ENCODE results near the gene SAMD4B.

GRCh38 chr19:39386557-39386956 is 44.3 kb downstream of the SAMD4B start:
- TF ChIP-seq CEBPB (IDR thresholded peaks at IDR 0.05; ENCODE audit: borderline replicate concordance in 1 of 2, low read depth in 2 of 2, low read length in 2 of 2) (no peak), ZNF274 (IDR thresholded peaks at IDR 0.05; ENCODE audit: insufficient read depth, insufficient read length) (no peak), PKNOX1 (IDR thresholded peaks at IDR 0.05) (no peak), EP300 (IDR thresholded peaks at IDR 0.05; ENCODE audit: borderline replicate concordance in 1 of 2, control insufficient read depth in 1 of 2, low read depth in 2 of 2, low read length in 2 of 2) (no peak), JUNB (IDR thresholded peaks at IDR 0.05) (no peak), POLR2AphosphoS5 (IDR thresholded peaks at IDR 0.05; ENCODE audit: low read length) (no peak), GABPA (IDR thresholded peaks at IDR 0.05; ENCODE audit: low read depth) (no peak), EZH2 (IDR thresholded peaks at IDR 0.05; ENCODE audit: borderline replicate concordance, control insufficient read depth, low read depth, low read length) (no peak), TCF3 (IDR thresholded peaks at IDR 0.05; ENCODE audit: borderline replicate concordance, insufficient read depth, low read depth, low read length) (no peak), SIX5 (IDR thresholded peaks at IDR 0.05; ENCODE audit: low read depth, low read length, severe bottlenecking) (no peak)
- TF ChIP-seq, protein P1, sequence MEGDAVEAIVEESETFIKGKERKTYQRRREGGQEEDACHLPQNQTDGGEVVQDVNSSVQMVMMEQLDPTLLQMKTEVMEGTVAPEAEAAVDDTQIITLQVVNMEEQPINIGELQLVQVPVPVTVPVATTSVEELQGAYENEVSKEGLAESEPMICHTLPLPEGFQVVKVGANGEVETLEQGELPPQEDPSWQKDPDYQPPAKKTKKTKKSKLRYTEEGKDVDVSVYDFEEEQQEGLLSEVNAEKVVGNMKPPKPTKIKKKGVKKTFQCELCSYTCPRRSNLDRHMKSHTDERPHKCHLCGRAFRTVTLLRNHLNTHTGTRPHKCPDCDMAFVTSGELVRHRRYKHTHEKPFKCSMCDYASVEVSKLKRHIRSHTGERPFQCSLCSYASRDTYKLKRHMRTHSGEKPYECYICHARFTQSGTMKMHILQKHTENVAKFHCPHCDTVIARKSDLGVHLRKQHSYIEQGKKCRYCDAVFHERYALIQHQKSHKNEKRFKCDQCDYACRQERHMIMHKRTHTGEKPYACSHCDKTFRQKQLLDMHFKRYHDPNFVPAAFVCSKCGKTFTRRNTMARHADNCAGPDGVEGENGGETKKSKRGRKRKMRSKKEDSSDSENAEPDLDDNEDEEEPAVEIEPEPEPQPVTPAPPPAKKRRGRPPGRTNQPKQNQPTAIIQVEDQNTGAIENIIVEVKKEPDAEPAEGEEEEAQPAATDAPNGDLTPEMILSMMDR (IDR thresholded peaks at IDR 0.05 in 2 of 3, conservative IDR thresholded peaks at IDR 0.05 in 1 of 3; ENCODE audit: control insufficient read depth in 2 of 3, extremely low read depth in 1 of 3, insufficient read depth in 1 of 3, low read depth in 3 of 3, low read length in 3 of 3) = no peak
